IMR-90 (cell line): ENCODE measurements around the gene CCDC83. TPM values are rescaled to one million over a fixed set of nuclear protein-coding genes. Genes with fewer than 3 reads are reported as not detected.
A peak's percentile ranks its signal among the peaks of the same experiment; 100 is the strongest.

Source experiments
- ATAC-seq: fragments of 200-7000 bp; cut with Tn5 transposase; 2 replicates; pipeline ENCODE4 v1.9.1; 2020; ENCODE audit warnings: low read depth, mild to moderate bottlenecking, moderate library complexity
- BruUV-seq: library from RNA; stranded (reverse); fragments of 400-500 nt; replicated peaks from 2 replicates; lab custom pipeline; 2021; lab: Mats Ljungman, UMichigan
- CTCF ChIA-PET: fragments of 300-600 bp; formaldehyde crosslinking; extraction: SDS; loops from one replicate; lab custom pipeline; 2021; ENCODE audit warnings: antibody characterized with exemption; lab: Yijun Ruan, JAX
- POLR2A ChIA-PET: fragments of 300-600 bp; sonication (Branson Sonifier 250); formaldehyde crosslinking; loops from one replicate; lab custom pipeline; 2022; ENCODE audit warnings: antibody characterized with exemption; ENCODE audit not compliant: unreplicated experiment; lab: Charles Lee
- DNase-seq: peaks from one replicate; pipeline ENCODE4 v3.0.0; 2013
- H2AFZ ChIP-seq: replicated peaks from 2 replicates; pipeline ENCODE3; 2013; ENCODE audit warnings: low read length, mild to moderate bottlenecking; ENCODE audit not compliant: poor library complexity
- H2AK5ac ChIP-seq: 2 replicates; pipeline ENCODE4 v1.6.1; 2013; ENCODE audit warnings: low read depth, low read length, inconsistent platforms
- H2AK9ac ChIP-seq: replicated peaks from 2 replicates; pipeline ENCODE3; 2013; ENCODE audit warnings: mild to moderate bottlenecking, low read depth, low read length, moderate library complexity; ENCODE audit not compliant: poor library complexity
- H2BK120ac ChIP-seq: 2 replicates; pipeline ENCODE4 v1.6.1; 2013; ENCODE audit warnings: low read depth, low read length, inconsistent platforms
- H2BK15ac ChIP-seq: 3 replicates; pipeline ENCODE4 v1.6.1; 2013; ENCODE audit warnings: low read depth, low read length, inconsistent platforms
- H2BK20ac ChIP-seq: 2 replicates; pipeline ENCODE4 v1.6.1; 2013; ENCODE audit warnings: low read depth, mild to moderate bottlenecking, inconsistent platforms, low read length, moderate library complexity
- H2BK5ac ChIP-seq: 2 replicates; pipeline ENCODE4 v1.6.1; 2013; ENCODE audit warnings: mild to moderate bottlenecking, low read depth, low read length, inconsistent platforms; ENCODE audit not compliant: poor library complexity, severe bottlenecking
- H3K14ac ChIP-seq: replicated peaks from 2 replicates; pipeline ENCODE4 v1.6.1; 2013; ENCODE audit warnings: low read depth, low read length, inconsistent platforms
- H3K18ac ChIP-seq: 2 replicates; pipeline ENCODE4 v1.6.1; 2013; ENCODE audit warnings: low read depth, low read length, control low read depth
- H3K23ac ChIP-seq: 2 replicates; pipeline ENCODE4 v1.6.1; 2013; ENCODE audit warnings: low read depth, low read length, inconsistent platforms
- H3K27ac ChIP-seq: 2 replicates; pipeline ENCODE4 v1.5.1; 2013; ENCODE audit warnings: mild to moderate bottlenecking, control low read depth, low read length; ENCODE audit not compliant: insufficient read depth
- H3K27me3 ChIP-seq: 2 replicates; pipeline ENCODE4 v1.6.1; 2013; ENCODE audit warnings: low read length; ENCODE audit not compliant: control insufficient read depth, insufficient read depth
- H3K36me3 ChIP-seq: 2 replicates; pipeline ENCODE4 v1.6.1; 2013; ENCODE audit warnings: low read length, mixed read lengths; ENCODE audit not compliant: control insufficient read depth, insufficient read depth
- H3K4ac ChIP-seq: 2 replicates; pipeline ENCODE4 v1.6.1; 2013; ENCODE audit warnings: low read depth, low read length, inconsistent platforms
- H3K4me1 ChIP-seq: 2 replicates; pipeline ENCODE4 v1.6.1; 2013; ENCODE audit warnings: low read length, mixed read lengths; ENCODE audit not compliant: control insufficient read depth, insufficient read depth
- H3K4me2 ChIP-seq: 2 replicates; pipeline ENCODE4 v1.6.1; 2013; ENCODE audit warnings: low read depth, mild to moderate bottlenecking, control low read depth, low read length, moderate library complexity
- H3K4me3 ChIP-seq: 2 replicates; pipeline ENCODE4 v1.5.1; 2013; ENCODE audit warnings: low read depth, mild to moderate bottlenecking, control low read depth, low read length, moderate library complexity; ENCODE audit not compliant: insufficient read depth
- H3K56ac ChIP-seq: 2 replicates; pipeline ENCODE4 v1.6.1; 2013; ENCODE audit warnings: low read length, inconsistent platforms; ENCODE audit not compliant: insufficient read depth; ENCODE audit errors: extremely low read depth
- H3K79me1 ChIP-seq, 2 experiments: 2 replicates each; pipeline ENCODE4 v1.6.1; 2013; ENCODE audit warnings: low read length in 2 of 2, inconsistent platforms in 1 of 2, low read depth in 1 of 2
- H3K9ac ChIP-seq: 2 replicates; pipeline ENCODE4 v1.6.1; 2013; ENCODE audit warnings: low read depth, low read length, control low read depth
- H3K9me1 ChIP-seq: 2 replicates; pipeline ENCODE4 v1.6.1; 2013; ENCODE audit warnings: low read length, inconsistent platforms; ENCODE audit not compliant: insufficient read depth
- H3K9me3 ChIP-seq: 2 replicates; pipeline ENCODE4 v1.6.1; 2013; ENCODE audit warnings: low read length; ENCODE audit not compliant: control insufficient read depth, insufficient read depth
- H4K20me1 ChIP-seq: 2 replicates; pipeline ENCODE4 v1.6.1; 2013; ENCODE audit warnings: low read length, inconsistent platforms; ENCODE audit not compliant: insufficient read depth
- H4K5ac ChIP-seq: 2 replicates; pipeline ENCODE4 v1.6.1; 2013; ENCODE audit warnings: mild to moderate bottlenecking, low read depth, low read length, control low read depth
- H4K8ac ChIP-seq, 2 experiments: 2 replicates each; pipeline ENCODE4 v1.6.1; 2013; ENCODE audit warnings: low read depth in 2 of 2, low read length in 2 of 2, control low read depth in 1 of 2, inconsistent platforms in 1 of 2
- H4K91ac ChIP-seq: 2 replicates; pipeline ENCODE4 v1.6.1; 2013; ENCODE audit warnings: low read depth, low read length, inconsistent platforms; ENCODE audit not compliant: insufficient read depth
- BHLHE40 ChIP-seq: fragments of 150-350 bp; IDR thresholded peaks from 2 replicates; pipeline ENCODE4 v1.6.1; 2016; ENCODE audit warnings: mild to moderate bottlenecking, low read depth, low read length
- CEBPB ChIP-seq: IDR thresholded peaks from 2 replicates; pipeline ENCODE4 v1.6.1; 2012; ENCODE audit warnings: low read depth, low read length, improper control_type of control experiment
- ELK1 ChIP-seq: fragments of 150-350 bp; IDR thresholded peaks from 2 replicates; pipeline ENCODE4 v1.6.1; 2016; ENCODE audit warnings: low read depth, mild to moderate bottlenecking, low read length, moderate library complexity, borderline replicate concordance
- FOS ChIP-seq: fragments of 150-350 bp; IDR thresholded peaks from 2 replicates; pipeline ENCODE4 v1.6.1; 2016; ENCODE audit warnings: low read depth, low read length
- MAFK ChIP-seq: IDR thresholded peaks from 2 replicates; pipeline ENCODE4 v1.6.1; 2012; ENCODE audit warnings: low read depth, low read length, improper control_type of control experiment
- MXI1 ChIP-seq: IDR thresholded peaks from 2 replicates; pipeline ENCODE4 v1.6.1; 2012; ENCODE audit warnings: low read depth, mild to moderate bottlenecking, low read length, moderate library complexity, borderline replicate concordance
- NFE2L2 ChIP-seq: fragments of 150-350 bp; IDR thresholded peaks from 2 replicates; pipeline ENCODE4 v1.6.1; 2016; ENCODE audit warnings: low read depth, mild to moderate bottlenecking, low read length
- RAD21 ChIP-seq: IDR thresholded peaks from 2 replicates; pipeline ENCODE4 v1.6.1; 2012; ENCODE audit warnings: low read length, improper control_type of control experiment
- RFX5 ChIP-seq: IDR thresholded peaks from 2 replicates; pipeline ENCODE4 v1.8.0; 2012; ENCODE audit warnings: low read depth, mild to moderate bottlenecking, low read length, moderate library complexity
- WGBS, 2 experiments: methylation state at CpG; one replicate each; pipeline versions ENCODE4 v1.1.5 to v1.1.7; 2013; ENCODE audit warnings: missing lambda C conversion rate in 2 of 2; ENCODE audit not compliant: insufficient read length in 1 of 2; ENCODE audit errors: extremely low coverage in 2 of 2; 5-methylcytosine and 5-hydroxymethylcytosine counted together
- dilution Hi-C: fragments of 300-500 bp; cut with HindIII; formaldehyde crosslinking; loops from one replicate; pipeline ENCODE4 v1.14.3; 2018; ENCODE audit warnings: low sequenced_read_pairs; ENCODE audit not compliant: unreplicated experiment
- in situ Hi-C: fragments of 300-500 bp; cut with MboI; formaldehyde crosslinking; loops from 3 replicates; pipeline ENCODE4 v1.14.3; 2019; ENCODE audit warnings: low sequenced_read_pairs, inconsistent platforms, mixed read lengths
- intact Hi-C: fragments of 100-400 bp; cut with micrococcal nuclease; formaldehyde crosslinking; loops from 2 replicates; pipeline ENCODE4 v1.10.0; 2022
- polyA plus RNA-seq, 3 experiments: library from polyadenylated mRNA; depleted of rRNA; stranded (reverse); fragments of >200 nt; gene quantifications; 2 replicates each; pipeline ENCODE4 v1.2.3, GENCODE V29; 2012; ENCODE audit warnings: low replicate concordance in 1 of 3
- total RNA-seq: library from RNA; depleted of rRNA; stranded (reverse); fragments of >200 nt; gene quantifications from 2 replicates; pipeline ENCODE4 v1.2.3, GENCODE V29; 2012

The CCDC83 gene
- total and polyA plus RNA-seq, 2 of the 4 experiments (the other 2 are of a cell fraction): not detected

- Histone ChIP-seq H3K79me1 (no peaks in the 10 kb centered on the region), H3K4me2 (peak overlapping the region; percentile 16; the same call in 1 of the 2 replicates), H3K9me3 (no peaks in the 10 kb centered on the region), H4K20me1 (no peaks in the 10 kb centered on the region), H2BK15ac (peak overlapping the region; percentile 84), H2AK9ac (no peak overlapping the region), H3K56ac (peak overlapping the region; percentile 20; the same call in 1 of the 2 replicates), H3K4ac (peak overlapping the region; percentile 63), H3K14ac (peak overlapping the region; percentile 67), H4K91ac (peak overlapping the region; percentile 63), H3K23ac (peak overlapping the region; percentile 3; the same call in 1 of the 2 replicates), H2BK120ac (peak overlapping the region; percentile 65), H3K9ac (no peak overlapping the region), H2BK20ac (peak overlapping the region; percentile 64), H4K5ac (no peak overlapping the region), H4K8ac (peak overlapping the region; percentile 24 to 34; a peak in 3 of 4 replicates), H3K27me3 (no peaks in the 10 kb centered on the region), H3K4me3 (no peak overlapping the region), H3K36me3 (no peaks in the 10 kb centered on the region), H3K27ac (no peak overlapping the region), H3K18ac (peak overlapping the region; percentile 14; the same call in 1 of the 2 replicates), H2BK5ac (peak overlapping the region; percentile 48), H2AK5ac (peak overlapping the region; percentile 13), H3K4me1 (peaks cover 8% of the 10 kb centered on the region), H3K9me1 (peaks cover 6% of the 10 kb centered on the region), H2AFZ (peak overlapping the region; percentile 82)
- dilution Hi-C loops (no loop called here), in situ Hi-C loops (no loop called here), intact Hi-C loops (no loop called here)
- no peak for TF ChIP-seq ELK1
- no peak for TF ChIP-seq RAD21
- TF ChIP-seq BHLHE40: 0 out of 2 replicates have a peak, but pooled peaks have one; percentile 9
- no peak for TF ChIP-seq NFE2L2
- peak; percentile 94 for TF ChIP-seq MAFK
- TF ChIP-seq CEBPB: no peak
- no peak for TF ChIP-seq MXI1
- TF ChIP-seq FOS: peak; percentile 81
- peak; percentile 84 for TF ChIP-seq RFX5
- POLR2A ChIA-PET: no interaction called here
- CTCF ChIA-PET: interaction anchor here (0.5 to 0.7 kb wide), 2 partner anchors 145 to 468 kb away, joined by 3 to 6 read pairs; no protein-coding TSS in a partner anchor
- no TSS peak for BruUV-seq
- DNase-seq (peak; percentile 79), ATAC-seq (peak; percentile 94)
- WGBS, 2 experiments: 64% methylated on average over 4 of the region's 8 CpGs; no CpG with 5 or more reads in 1 of the 2 experiments
These were observed 34.7 kb downstream of the CCDC83 start for GRCh38 chr11:85889676-85890579.
